Gastroesophageal sphincter (tissue), 3 donors: ENCODE data around the gene PREX1.

Source experiments
- CTCF ChIP-seq, 4 experiments: fragments of 200-600 bp in 2 of 4; fragments of 450-650 bp in 2 of 4; sonication (generic) in 1 of 4; IDR thresholded peaks; one replicate each; pipeline ENCODE4 v1.5.1; 2017 to 2019; ENCODE audit warnings: antibody characterized with exemption in 4 of 4, mild to moderate bottlenecking in 2 of 4, moderate library complexity in 2 of 4
- EP300 ChIP-seq: sonication (generic); formaldehyde crosslinking; IDR thresholded peaks from one replicate; pipeline ENCODE4 v1.6.1; 2017; ENCODE audit warnings: antibody characterized with exemption, mild to moderate bottlenecking
- POLR2A ChIP-seq, 2 donors: fragments of 450-650 bp; IDR thresholded peaks; one replicate each; pipeline ENCODE4 v1.6.1; 2017; ENCODE audit warnings: antibody characterized with exemption in 2 of 2, mild to moderate bottlenecking in 2 of 2, moderate library complexity in 1 of 2
- POLR2AphosphoS5 ChIP-seq: sonication (generic); formaldehyde crosslinking; IDR thresholded peaks from one replicate; pipeline ENCODE4 v1.6.1; 2017; ENCODE audit warnings: antibody characterized with exemption

- no peak for TF ChIP-seq CTCF (IDR thresholded peaks at IDR 0.05)
- TF ChIP-seq POLR2A (IDR thresholded peaks at IDR 0.05) = no peak
- TF ChIP-seq POLR2AphosphoS5 = no peak
- no peak for TF ChIP-seq EP300
Observed at GRCh38 chr20:48649104-48649626, 178.6 kb downstream of the PREX1 start.
